Measurements from ENCODE around the gene MAPK11.
A peak's percentile ranks its signal among the peaks of the same experiment; 100 is the strongest.

MAPK11 gene

DNA sequence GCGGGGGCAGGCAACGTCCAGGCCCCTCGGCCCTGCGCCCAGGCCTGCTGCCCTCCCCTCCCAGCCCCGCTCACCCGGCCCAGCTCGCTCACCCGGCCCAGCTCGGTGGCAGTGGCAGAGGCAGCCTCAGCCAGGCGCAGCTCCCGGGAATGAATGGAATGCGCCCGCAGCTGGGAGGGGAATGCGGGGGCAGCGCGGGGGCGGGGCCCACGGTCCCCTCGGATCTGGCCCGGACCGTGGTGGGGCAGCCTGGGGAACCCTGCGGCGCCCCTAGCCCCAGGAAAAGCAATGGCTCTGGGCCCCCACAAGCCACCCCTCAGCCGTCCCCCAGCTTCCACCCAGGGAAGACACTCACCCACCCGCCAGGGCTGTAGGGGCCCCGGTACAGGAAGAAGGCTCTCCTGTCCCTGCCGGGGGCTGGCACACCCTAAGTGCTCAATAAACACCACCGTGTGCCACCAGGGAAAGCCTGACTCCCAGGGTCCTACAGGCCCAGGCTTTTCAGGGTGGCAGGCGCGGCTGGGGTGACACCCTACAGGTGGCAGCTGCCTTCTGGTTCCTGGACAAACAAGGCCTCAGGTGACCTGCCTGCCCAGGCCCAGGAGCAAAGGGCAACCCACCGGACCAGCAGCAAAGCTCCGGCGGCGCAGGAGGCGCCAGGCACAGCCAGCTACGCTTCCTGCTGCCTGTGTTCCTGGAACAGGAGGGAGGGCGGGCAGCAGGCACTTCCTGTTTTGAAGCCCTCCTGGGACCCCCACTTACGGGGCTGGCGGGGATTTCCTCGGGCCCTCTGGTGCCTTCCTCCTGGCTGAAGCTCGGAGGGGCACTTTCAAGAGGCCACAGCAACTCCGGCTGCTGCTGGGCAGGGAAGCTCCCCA, 23.5 kb upstream of the MAPK11 start:
- DNase-seq, result no peak

DNA sequence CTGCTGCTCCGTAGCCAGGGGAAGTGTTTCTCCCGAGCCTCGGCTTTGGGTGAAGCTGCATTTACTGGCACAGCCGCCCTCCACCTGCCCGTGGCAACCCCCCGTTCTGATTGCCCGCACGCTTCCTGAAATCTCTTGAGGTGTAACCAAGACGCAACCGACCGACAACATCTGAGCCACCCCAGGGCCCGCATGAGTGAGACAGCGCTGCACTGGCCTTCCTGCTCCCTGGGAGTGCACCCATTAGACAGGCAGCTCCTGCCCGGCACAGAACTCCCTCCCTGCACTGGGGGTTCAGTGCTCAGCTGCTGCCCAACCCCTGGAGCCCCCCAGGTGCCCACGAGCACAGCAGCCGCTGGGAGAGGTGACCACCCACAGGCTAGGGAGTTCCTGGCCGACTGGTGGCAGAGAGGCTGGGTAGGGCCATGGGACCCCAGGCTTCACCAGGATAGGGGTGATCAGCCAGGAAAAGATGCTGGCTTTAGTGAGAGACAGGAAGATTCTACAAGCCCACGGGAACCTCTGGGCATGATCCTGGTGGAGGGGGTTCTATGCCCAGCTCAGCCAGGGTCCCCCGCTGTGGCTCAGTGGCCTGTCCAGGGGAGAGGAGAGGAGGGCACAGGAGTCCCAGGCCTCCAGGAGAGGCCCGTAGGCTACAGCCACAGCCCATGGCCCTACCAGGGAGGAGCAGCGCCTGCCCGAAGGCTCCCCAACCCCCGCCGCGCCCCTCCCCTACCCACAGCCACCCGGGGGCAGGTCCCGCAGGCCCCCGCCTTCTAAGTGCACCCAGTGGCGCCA, 22.7 kb upstream of the MAPK11 start:
- DNase-seq, result no peak

DNA sequence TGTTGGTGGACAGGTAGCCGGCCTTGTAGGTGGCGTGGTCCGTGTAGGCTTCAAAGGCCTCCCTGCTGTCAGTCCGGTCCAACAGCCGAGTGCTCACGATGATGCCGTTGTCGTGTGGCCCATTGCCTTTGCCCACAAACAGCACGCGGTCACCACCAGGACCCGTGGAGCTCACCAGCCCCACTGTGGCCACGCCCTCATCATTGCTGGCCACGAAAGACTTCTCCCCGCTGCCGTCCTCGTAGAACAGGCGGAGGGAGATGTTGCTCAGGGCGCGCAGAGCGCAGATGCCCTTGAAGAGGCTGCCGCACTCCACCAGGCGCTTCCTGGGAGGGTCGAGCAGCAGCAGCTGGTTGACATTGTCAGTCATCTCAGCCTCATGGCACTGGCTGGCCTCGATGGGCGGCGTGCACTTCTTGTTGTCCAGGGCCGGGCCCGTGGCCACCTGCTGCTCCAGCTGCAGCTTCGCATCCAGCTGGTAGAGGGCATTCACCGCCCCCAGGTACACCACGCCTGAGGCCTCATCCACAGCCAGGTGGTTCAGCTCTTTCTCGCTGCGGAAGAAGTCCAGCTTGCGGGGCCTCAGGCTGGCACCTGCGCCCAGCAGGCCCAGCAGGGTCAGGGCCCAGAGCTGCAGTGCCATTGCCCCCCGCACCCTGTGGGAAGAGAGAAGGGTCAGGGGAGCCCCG, 19.9 kb upstream of the MAPK11 start:
- no peak for DNase-seq

DNA sequence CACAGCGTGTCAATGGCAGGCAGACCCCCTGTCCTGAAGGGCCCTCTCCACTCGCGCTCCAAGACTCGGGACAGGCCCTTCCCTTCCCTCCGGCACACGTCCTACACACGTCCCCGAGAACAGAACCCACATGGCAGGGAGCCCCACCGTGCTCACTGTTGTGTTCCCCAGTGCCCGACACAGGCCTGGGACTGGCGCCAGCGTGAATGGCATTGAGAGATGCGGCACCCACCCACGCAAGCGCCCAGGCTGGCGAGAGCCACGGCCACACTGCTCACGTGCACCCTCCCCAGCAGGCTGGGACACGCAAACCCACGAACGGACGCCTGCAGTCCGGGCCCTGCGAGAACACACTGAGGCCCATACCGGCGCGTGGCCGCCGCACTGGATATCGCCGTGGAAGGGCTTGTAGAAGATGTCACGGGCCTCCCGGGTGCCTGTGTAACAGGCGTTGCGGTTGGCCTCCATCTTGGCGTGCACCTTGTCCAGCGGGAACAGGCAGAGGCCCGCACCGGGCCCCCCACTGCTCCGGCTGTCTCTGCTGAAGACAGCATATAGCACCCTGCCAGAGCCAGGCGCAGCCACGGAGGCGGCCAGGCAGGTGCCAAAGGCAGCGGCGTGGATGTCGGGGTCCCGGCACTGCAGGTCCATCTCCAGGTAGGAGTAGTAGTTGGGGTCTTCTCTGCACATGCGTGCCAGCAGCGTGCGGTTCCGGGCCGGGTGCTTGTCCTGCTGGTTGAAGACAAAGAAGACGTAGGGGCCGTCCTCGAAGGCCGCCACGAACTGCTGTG, 19.2 kb upstream of the MAPK11 start:
- DNase-seq, result no peak

DNA sequence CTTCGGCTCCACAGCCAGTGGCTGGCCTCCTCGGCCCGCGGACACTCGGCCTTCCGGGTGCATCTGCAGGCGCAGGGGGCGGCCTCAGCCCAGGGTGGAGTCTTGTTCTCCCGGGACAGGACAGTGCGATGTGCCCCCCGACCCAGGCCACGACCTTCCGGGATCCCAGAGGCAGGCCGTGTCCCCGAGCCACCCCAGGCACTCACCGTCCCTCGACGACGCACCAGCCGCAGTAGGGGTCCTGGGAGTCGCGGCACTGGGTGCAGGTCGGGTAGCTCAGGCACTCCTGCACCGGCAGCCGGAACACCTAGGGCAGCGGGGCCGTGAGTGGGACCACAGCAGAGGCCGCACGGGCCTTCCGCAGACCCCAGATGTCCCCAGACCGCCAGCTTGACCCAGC, 17.6 kb upstream of the MAPK11 start:
- no peak for DNase-seq

DNA sequence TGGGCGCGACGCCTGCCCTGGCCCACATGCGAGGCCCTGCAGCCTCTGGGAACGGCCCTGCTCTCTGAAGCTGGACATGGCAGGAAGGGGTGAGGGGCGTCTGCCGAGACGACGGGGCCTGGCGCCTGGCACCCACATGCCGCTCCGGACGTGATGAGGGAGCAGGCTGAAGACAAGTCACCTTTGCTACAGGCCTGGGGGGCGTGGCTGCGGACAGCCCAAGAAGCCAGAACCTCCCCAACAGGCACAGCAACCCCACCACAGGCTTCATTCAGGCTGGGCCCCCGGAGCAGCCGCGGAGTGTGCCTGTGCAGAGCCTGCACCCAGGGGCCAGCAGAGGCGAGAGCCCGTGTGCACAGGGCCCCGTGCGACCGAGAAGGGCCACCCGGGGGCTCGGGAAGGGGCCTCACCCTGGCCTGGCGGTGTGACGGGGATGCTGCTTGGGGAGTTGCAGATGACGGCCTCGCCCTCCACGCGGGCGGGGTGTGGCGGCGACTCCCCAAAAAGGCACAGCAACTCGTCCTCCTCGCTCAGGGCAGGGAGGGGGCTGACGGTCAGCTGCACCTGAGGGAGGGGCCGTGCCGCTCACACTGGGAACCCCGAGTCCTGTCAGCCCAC, 16.6 kb upstream of the MAPK11 start:
- no peak for DNase-seq

DNA sequence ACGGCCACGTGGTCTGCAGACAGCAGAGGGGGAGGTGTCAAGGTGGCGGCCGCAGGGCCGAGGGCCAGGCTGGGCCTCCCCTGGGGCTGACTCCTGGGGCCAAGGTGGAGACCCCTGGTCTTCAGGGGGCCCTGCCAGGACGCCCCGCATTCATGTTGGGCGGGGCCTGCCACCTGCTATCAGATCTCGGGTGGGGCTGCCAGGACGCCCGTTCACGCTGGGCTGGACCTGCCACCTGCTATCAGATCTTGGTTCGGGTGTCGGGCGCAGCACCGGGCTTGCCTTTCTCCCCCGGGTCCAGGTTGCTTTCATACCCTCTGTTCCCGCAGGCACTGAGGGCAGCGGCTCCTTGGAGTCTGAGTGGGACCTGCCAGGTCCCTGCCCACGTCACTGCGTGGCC, 16.1 kb upstream of the MAPK11 start:
- no peak for DNase-seq

DNA sequence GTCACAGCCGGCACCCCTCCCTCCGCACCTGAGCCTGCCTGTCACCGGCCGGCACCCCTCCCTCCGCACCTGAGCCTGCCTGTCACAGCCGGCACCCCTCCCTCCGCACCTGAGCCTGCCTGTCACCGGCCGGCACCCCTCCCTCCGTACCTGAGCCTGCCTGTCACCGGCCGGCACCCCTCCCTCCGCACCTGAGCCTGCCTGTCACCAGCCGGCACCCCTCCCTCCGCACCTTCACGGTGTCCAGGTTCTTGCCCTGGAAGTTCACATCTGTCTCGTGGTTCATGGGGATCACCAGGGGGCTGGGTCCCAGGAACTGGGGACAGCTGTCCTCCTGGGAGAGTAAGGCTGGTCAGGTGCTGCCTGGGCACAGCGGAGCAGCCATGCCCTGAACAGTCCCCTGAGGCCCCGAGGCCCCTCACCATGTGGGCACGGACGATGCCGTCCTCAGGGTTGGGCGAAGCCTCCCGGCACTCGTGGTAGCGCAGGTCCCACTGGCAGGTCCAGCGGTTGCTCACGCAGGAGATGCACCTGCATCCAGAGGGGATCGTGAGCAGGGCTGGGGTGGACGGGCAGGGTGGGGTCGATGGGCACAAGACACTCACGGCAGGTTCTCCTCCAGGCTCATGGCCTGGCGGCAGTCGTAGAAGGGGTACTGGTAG, 15.5 kb upstream of the MAPK11 start:
- DNase-seq, result no peak

DNA sequence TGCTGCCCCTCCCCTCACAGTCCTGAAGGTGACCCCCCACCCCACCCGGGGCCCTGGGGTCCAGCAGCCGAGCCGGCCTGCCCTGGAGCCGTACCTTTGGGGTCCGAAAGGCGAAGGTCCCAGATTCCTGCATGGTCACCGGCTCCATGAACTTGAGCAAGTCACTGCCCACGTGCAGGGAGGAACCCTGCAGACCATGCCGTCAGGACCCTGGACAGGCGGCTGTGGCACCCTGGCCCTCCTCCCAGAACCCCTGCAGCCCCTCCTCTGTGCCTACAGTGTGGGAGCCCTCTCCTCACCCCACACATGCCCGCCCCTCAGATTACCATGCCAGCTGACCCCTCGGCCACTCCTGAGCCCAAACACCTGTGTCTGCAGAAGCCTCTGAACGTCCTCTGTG, 14.3 kb upstream of the MAPK11 start:
- no peak for DNase-seq

DNA sequence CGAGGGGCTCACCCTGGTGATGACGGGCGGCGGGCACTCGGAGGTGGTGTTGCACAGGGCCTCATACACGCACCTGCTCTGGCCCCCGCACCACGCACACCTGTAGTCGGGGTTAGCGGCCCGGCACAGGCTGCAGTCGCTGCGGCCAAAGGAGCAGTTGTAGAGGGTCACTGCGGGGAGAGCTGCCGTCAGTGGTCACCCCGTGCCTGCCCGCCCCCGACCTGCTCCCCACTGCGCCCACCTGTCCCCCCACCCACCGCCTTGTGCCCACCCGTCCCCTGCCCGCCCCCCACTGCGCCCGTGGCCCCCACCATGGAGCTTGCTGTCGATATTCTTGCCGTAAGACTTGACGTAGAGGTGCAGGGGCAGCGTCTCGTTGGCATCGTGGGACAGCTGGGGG, 13.6 kb upstream of the MAPK11 start:
- DNase-seq, result no peak

DNA sequence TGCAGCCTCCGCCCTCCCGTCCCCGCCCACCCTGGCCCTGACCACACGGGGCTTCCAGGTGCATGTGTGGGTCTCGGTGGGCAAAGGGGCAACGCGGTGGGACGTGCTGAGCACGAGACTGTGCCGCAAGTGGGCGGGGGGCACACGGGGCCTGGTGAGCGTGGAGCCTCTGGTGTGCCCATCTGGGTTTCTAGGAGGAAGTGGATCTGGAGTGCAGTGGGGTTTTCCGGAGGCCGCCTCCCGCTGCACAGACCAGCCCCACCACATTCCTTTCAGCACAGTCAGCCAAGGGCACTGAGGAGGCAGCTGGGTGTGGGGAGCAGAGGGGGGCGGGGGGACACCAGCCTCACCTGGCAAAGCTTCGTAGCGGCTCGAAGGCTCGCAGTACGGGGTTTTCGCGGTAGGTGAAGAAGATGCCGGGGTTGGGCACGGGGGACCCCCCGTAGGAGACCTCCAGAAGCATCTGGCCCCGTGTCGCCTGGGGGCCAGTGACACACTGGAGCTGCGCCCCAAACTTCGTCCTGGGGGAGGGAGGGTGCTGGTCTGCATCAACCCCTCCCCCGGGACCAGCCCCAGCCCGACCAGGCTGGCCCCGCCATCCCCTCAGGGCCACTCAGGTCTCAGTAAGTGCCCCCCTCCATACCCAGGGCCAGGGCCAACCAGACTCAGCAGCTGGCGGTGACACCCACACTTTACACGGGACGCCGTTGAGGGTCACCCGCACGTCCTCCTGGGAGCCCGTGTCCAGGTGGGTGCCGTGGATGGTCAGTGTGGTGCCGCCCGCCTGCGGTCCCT, 12.4 kb upstream of the MAPK11 start:
- no peak for DNase-seq

DNA sequence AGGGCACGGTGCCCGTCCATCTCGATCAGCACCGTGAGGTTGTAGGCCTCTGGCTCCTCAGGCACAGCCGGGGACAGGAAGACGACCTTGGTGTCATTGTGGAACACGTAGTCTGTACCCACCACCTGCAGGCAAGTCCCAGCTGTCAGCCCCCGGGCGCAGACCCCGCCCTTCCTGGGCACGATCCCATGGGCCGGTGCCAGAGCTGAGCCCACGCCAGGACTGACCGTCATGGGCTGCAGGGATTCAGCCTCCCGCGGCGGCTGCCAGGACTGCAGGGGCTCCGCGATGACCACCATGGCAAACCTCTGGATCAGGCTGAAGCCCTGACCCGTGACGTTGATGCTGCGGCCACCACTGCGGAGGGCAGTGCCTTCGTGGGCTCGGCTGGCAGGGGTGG, 11.8 kb upstream of the MAPK11 start:
- no peak for DNase-seq

DNA sequence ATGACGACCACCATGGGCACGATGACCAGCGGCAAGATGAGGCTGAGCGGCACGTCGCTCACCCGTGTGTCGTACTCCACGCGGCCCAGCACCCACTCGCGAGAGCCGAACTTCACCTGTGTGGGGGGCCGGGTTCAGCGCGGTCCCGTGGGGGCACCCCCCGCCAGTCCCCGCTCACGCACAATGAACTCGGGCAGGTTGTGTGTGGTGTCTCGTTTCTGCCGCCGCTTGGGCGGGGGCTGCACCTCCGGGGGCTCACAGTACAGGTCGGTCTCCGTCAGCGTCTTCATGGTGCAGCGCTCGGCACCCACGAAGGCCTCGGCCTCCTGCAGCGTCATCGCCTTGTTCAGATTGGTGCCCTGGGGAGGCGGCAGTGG, 11.2 kb upstream of the MAPK11 start:
- DNase-seq, result no peak

DNA sequence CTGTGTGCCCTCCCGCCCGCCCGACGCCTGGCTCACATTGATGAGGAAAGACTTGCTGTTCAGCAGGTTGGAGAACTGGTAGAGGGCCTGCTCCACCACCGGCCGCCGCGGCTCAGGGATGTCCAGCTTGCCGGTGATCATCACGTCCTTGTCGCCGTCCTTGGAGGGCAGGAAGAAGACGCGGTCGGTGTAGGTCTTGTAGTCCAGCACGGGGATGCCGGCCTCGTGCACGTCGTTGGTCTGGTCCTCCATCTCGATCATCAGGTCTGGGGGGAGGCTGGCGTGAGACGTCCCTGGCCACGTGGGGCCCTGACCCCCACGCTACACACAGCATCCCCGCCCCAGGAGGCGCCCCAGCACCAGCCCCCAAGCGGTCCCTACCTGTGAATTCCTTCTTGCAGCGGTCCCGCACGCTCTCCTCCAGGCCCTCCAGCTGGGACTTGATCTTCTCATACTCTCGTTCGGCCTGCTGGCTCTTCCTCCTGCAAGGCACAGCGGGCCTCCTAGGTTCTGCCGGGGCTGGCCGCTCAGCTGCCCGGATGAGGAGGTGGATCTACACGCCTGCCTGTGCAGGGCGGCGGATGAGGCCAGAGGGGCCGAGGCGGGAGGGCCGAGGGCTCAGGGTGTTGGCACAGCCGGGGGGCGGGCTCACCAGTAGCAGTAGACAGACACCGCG, 10.7 kb upstream of the MAPK11 start:
- no peak for DNase-seq

DNA sequence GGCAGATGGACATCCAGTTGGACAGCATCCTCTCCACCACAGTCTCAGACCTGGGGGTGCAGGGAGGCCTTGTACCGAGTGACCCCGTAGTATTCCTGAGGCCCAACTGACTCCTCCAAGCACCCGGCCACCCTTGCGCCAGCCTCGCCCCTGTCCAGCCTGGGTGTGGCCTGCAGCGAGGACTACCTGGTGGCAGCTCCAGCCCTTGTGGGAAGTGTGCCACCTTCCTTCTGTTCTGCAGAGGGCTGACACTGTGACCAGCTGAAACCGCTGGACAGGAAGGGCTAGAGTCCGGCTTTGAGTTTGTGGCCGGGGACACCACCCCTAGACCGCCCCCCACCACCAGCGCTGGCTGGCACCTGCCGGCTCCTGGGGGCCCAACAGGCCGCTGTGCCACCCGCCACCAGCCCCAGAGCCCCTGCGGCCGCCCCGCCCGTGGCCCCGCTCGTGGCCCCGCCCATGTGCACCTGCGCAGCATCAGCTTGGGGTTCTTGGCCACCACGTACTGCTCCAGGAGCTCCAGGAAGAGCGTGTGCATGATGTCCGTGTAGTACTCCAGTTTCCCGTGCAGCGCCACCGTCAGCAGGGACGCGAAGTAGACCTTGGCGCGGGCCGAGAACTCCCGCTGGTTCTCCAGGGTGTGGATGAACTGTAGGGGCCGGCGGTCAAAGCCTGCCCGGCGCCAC, 10.0 kb upstream of the MAPK11 start:
- no peak for DNase-seq

DNA sequence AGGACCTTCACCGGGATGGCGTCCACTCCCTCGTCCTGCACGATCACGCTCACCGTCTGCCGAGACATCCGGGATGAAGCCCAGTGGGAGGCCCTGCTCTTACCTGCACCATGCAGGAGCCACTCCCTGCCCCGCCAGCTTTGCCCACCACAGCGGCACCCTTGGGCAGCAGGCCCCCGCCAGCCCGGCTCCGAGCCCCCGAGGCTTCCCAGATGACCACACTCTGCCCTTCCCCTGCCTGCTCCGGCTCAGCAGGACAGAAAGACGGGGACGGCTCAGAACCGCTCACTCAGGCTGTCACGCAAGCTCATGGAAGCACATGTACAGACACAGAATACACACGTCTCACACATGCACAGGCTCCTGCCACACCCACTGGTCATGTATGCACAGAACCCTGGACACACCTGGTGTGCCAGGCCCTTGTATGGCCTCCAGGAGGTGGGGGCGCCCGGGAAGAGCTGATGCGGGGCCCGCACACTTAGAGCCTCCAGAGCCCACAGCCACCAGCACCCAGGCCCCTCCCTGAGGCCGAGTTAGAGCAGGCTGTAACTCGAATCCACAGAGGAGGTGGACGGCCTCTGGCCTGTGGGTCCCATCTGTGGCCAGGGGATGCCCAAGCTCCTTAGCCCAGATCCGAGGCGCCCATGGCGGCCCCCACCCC, 8.9 kb upstream of the MAPK11 start:
- DNase-seq, result no peak

DNA sequence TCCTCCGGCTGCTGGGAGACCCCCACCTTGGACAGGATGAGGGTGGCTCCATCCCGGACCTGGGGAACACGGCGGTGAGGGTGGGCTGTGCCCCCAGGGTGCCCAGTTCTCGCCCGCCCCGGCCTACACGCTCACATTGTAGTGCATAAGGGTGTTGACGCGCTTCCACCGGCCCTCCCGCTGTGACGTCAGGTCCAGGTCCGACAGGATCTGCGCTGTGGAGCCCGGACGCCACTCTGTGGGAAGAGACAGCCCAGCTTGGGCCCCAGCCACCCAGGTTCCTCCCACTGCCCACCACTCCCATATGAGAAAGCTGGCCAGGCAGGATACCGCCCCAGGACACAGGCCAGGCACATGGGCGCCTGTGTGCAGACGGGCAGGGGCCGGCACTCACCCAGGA, 8.3 kb upstream of the MAPK11 start:
- DNase-seq, result no peak

DNA sequence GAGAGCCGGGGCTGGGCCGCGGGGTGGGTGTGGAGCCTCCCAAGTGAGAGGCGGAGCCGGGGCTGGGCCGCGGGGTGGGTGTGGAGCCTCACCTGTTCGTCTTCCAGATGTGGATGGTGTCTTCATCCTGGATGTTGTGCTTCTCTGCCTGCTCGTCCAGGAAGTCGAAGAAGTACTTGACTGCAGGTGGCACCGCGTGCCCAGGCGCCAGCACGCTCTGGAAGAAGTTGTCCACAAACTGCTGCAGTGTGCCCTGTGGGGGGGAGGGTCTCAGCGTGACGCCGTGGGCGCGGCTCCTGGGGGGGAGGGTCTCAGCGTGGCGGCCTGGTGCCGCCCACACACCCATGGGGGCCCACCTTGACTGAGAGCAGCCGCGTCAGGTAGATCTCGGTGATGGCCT, 7.6 kb upstream of the MAPK11 start:
- no peak for DNase-seq

DNA sequence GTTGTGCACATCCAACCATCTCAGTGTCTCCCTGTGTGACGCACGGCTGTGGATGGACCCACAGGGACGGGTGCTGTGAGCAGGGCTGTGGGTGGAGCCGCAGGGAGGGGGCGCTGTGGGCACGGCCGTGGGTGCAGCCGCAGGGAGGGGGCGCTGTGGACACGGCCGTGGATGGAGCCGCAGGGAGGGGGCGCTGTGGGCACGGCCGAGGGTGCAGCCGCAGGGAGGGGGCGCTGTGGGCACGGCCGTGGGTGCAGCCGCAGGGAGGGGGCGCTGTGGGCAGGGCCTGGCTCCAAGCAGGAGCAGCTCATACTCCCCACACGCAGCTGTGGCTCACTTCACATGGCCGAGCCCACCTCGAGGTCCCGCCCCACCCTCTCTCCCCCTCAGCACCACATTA, 6.0 kb upstream of the MAPK11 start:
- peak; percentile 55 for DNase-seq
